HG03108 (cell line): ENCODE results near the gene ROGDI.

ENCODE experiments used
- ATAC-seq: cut with Tn5 transposase; IDR thresholded peaks from one replicate; pipeline ENCODE4 v1.9.1; 2021; ENCODE audit warnings: moderate library complexity; ENCODE audit not compliant: unreplicated experiment

ROGDI gene, protein sequence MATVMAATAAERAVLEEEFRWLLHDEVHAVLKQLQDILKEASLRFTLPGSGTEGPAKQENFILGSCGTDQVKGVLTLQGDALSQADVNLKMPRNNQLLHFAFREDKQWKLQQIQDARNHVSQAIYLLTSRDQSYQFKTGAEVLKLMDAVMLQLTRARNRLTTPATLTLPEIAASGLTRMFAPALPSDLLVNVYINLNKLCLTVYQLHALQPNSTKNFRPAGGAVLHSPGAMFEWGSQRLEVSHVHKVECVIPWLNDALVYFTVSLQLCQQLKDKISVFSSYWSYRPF

DNA sequence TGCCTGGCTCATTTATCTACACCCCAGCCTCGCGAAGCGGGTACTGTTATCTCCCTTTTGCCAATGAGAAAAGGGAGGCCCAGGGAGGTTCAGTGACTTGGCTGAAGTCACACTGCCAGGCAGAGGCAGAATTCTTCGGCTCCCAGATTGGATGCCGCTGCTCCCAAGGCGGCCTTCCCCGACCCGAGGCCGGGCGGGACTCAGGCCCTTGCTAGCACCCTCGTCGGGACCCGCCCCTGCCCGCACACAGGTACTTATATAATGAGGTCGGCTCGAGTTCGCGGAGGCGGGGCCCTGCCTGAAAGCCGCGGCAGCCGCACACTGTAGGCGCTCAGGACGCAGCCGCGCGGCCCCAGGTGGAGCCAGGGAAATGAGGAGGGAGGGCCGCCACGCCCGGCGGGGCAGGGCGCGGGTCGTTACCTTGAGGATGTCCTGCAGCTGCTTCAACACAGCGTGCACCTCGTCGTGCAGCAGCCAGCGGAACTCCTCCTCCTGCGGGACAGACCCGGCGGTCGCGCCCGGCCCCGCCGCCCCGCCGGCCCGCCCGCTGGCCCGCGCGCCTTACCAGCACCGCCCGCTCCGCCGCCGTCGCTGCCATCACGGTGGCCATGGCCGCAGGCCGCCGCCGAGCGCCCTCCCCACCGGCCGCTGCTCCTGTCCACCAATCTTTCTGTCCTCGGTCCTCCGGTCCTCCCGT lies at the start of gene ROGDI:
TSS of gene ROGDI (minus strand) at position 672 of the 697 bp plus-strand sequence. CDS start at position 610, 62 bp downstream.
- ATAC-seq = peak; percentile 44

DNA sequence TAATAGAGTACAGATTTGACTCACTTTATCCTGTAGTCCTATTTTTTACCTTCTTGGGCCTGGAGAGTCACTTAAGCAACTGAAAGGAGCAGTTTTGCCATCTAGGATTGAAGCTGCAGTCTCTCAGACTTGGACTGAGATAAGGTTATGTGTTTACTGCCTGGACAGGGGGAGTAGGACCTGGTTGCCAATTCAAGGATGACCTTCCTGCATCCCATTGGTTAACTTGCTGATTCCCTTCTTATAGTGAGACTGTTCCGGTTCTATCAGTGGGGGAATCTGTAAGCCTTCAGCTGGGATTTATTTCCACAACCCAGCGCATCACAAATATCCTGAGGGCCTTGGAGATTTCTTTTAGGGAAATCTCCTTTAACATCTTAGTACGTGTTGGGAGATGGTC lies 47.8 kb upstream of the ROGDI start:
- ATAC-seq = no peak

DNA sequence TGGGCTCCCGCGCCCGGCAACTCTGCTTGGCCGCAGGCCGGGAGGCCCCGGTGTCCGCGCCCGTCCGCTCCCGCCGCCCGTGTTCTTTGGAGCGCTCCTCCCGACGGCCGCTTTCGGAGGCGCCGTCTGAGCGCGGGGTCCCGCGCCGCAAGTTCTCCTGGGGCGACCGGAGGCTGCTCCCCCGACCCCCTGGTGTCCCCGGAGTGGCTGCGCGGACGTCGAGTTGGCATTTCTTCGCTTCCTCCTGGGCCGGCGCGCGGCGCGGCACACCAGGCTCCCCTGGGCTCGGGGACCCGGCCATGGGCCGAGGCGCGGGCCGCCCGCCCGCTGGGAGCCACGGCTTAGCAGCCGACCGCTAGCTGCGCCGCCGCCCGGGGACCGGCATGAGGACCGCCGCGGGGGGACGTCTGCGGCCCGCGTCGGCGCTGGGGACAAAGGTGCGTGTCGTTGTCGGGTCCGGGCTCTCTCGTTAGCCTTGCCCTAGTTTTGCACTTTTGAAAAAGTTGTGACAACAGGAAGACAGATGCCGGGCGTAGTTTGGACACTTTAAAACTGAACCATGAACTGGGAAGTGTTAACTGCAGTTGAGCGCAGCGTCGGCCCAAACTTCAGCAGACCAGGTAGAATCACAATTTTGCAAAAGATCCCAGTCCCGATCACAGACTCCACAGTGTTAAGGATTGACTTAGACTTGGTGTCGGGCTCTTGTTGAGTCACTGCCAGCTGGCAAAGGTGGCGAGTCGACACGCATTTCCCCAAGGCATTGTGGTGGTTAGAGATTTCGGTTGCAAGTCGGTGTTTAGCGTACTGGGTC lies 45.5 kb upstream of the ROGDI start:
- ATAC-seq = peak; percentile 10

DNA sequence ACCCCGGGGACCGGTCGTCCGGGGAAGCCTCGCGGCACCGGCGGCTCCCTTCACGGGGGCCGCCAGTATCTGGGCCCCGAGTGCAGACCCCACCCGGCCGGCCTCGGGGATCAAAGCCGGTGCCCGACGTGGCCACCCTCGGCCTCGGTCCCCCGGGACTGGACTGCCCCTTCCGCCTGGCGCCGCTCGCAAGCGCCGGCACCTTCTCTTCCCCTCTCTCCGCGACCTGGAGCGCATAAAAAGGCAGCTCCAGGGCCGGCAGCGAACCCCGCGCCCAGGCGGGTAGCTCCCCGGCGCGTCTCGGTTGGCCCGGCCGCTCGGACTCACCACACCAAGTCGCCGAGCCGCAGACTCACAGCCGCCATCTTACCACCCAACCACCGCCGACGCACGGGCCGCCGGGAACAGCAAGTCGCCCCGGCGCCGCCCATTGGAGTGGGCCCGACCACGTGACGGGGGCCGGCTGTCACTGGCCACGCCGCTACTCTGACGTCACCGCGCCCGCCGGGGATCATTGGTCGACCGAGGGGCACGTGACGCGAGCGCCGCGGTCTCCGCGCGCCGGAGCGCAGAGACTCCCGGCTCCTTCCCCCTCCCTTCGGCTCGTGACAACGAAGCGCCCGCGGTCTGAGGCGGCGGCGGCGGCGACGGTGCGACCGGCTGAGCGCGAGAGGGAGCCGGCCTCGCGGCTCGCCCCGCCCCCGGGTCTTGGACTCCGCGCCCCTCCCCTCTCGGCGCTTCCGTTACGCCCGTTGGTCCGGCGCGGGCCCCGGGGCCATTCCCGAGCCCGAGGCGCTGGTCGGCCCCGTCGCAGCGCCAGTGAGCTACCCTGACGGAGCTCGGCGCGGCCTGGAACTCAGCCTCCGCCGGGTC lies 44.7 kb upstream of the ROGDI start, which contains the start of the genes GLYR1 and UBN1:
TSS of gene GLYR1 (minus strand) at position 388 of the 873 bp plus-strand sequence. CDS start at position 365, 23 bp downstream.
TSS of gene UBN1 (plus strand) at position 581 of the 873 bp plus-strand sequence. CDS start 5,437 bp downstream, outside the sequence.
- peak; percentile 89 for ATAC-seq

DNA sequence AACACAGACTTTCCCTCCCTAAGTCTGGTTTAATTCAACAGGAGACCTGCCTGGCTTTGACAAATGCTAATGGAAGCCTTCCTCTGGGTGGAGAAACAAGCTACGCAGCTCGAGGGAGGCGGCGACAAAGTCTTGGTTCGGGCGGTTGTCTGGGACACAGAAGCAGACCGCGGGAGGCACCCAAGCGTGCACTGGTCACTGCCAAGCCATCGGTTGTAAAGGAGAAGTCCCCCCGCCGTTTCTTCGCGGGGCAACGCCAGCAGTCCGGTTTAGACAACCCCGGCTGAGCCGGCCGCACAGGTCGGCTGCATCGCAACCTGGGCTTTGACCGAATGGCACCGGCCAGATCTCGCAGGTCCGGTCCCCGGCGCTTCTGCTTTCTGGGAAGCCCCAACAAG lies 44.1 kb upstream of the ROGDI start:
- peak; percentile 9 for ATAC-seq

DNA sequence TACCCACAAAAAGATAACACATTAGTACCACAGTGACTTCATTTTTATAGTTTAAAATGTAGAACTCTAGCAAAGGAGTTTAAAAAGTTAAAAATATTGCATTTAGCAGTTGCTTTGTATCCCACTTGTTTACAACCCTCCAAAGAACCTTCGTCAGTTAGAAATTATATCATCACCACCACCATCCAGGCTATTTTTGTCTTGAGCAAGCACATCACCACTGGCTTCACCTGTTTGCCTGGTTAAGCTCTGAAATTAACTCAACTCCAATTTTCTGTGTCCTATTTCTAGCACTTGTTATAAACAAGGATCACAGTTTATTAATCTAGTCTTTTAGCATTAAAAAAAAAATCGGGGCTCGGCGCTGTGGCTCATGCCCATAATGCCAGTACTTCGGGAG lies 38.6 kb upstream of the ROGDI start:
- no peak for ATAC-seq

DNA sequence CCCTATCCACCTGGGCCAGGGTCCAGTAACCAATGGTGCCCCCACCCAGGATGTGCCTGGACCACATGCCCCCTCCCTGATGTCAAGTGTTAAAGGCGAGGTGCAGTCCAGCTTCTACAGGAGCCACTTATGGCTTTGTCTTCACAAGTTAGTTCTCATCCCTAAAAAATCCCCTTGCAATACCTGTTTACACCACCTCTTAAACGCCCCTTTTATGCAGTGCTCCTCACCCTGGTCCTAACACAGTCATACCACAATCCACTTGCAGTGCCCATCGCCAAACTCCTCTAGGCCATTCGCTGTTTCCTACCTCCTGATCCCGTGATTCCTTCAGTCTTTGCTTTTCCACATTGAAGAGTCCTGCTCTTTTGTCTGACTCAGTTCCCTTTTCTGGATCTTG lies 37.5 kb upstream of the ROGDI start:
- ATAC-seq = no peak

DNA sequence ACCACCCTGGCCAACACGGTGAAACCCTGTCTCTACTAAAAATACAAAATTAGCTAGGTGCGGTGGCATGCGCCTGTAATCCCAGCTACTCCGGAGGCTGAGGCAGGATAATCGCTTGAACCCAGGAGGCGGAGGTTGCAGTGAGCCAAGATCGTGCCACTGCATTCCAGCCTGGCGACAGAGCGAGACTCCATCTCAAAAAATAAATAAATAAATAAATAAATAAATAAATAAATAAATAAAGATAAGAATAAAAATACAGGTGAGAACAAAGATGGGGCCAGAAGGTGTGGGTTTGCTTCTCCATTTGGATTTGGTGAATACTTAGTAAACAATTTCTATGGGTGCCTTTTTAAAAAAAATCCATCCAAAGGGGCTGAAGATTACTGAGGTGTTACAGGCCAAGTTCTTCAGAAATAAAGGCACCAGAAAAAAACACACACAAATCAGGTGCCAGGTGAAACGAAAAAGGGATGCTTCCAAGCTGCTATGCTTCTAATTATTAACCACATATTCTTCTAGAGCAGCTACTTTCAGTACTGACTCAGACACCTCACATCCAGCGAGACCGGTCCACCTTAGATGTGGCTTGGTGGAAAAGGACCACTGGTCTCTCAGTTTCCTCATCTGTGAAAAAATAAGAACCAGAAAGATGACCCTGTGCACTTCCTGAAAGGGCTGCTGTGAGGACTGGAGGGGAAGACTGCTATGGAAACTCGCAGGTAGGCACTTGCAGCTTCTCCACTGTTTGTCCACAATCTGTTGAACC lies 35.5 kb upstream of the ROGDI start:
- no peak for ATAC-seq

DNA sequence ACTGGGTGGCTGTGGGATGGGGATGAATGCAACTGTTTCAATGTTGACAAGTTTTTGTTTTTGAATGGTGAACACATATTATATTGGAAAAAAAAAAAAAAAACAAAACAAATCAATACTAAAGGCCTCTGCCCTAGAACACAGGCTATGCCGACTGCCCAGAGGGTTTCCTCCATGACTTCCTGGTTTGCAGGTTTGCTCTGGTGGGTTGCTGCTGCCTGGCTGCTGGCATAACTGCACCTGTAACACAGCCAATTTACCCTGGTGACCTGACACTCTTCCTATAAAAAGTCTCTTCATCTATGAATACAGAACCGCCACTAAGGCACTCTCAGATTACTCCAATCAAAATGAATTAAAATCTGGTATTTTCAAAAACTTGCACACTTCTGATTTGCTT lies 34.3 kb upstream of the ROGDI start:
- no peak for ATAC-seq

DNA sequence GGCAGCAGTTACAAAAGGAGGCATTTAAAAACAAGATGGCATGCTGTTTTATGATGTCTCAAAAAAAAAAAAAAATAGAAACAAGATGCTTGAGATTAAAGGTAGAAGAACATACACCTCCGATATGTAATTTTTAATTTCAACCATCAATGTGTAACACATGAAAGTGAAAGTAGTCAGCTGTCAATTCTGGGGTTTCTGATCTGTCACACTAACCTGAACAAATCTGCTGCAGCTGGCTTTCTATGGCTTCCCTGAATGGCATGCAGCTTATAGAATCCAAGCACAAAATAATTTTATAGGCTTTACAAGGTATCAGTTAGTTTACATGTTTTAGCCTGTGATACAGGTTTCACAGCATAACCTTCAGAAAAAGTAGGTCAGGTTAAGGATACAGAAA lies 31.2 kb upstream of the ROGDI start:
- ATAC-seq = no peak

DNA sequence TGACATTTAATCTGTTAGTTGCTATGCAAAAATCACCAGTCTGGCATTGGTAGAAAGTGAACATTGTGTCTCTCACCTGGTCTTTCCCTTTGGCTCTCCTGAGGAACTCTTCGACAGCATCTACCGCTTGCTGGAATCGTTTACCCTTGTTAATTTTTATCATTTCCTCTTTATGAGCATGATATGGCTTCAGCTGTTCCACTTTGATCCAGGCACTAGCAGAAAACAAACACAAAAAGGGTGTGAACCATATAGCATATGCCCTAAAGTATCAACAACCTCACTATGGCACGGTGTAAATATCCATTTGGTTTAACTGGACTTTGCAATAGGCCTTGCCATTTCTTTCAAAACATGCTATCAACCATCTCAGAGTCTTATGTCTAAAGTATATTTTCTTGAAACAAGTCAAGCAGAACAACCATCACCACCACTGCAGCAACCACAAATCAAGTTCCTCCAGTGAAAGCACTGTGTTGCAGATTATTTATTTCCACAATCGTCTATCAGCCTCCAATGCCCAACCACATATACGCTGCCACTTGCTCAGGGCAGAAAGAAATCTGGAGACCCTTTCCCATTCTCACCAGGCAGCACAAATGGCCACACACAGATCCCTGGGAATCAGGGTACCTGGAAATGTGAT lies 30.4 kb upstream of the ROGDI start:
- no peak for ATAC-seq

DNA sequence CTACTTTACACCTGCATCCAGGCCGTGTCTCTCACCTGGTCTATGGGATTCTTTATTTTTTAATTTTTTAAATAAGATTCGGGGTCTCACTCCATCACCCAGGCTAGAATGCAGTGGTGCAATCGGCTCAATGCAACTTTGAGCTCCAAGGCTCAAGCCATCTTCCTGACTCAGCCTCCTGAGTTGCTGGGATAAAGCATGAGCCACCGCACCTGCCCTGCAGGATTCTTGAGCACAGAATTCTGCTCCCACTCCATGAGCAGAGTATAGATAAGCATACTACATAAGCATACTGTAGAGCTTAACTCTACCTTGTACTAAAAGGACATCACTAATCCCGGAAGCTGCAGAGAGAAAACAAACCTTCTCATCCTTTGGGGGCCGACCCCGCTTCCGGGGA lies 29.2 kb upstream of the ROGDI start:
- no peak for ATAC-seq

DNA sequence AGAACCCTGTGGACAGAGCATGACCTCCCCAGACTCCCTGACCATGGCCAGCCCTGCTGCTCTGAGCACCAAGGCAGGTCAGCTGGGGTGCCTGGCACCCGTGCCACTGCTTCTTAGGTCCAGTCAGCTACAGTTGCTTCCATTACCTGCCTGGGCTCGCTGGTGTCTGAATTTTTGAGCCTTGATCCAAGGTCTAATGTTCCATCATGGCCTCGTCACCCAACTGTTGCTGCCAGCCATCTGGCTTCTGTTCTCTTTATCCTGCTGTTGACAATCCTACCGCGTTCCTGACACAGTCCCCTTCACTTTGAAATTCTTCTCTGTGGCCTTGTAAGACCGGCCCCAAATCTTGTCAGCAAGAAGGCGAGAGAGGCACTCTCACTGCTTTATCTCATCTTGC lies 28.0 kb upstream of the ROGDI start:
- ATAC-seq = no peak

DNA sequence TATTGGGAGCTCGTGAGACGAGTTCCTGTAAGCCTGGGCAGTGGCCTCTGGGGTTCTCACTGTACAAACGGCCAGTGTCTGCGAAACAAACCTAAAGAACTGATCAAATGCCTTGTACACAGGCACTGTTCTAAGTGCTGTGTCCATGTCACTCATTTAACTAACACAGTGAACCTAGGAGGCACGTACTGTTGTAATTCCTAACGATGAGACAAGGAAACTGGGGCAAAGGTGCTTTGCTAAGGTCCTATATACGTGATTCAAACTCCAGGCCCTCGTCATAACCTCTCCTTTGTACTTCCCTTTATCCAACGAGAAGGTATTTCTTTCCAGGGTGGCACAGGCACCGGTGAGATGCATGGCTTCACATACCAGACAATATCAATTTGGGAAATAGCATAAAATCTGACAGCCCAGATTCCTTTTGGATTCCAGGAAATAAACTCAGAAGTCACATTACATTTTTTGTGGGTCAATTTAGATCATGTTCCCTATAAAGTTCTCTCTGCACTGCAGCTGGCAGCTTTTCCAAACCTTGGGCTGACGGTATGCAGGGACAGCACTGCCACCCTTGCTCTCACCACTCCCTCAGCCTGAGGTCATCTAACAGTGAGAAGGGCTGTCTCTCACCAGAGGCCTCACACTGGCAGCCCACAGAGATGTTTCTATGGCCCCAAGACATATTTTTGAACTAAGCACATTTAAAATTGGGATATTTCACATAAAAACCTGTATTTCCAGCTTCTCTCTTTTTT lies 26.3 kb upstream of the ROGDI start:
- no peak for ATAC-seq

DNA sequence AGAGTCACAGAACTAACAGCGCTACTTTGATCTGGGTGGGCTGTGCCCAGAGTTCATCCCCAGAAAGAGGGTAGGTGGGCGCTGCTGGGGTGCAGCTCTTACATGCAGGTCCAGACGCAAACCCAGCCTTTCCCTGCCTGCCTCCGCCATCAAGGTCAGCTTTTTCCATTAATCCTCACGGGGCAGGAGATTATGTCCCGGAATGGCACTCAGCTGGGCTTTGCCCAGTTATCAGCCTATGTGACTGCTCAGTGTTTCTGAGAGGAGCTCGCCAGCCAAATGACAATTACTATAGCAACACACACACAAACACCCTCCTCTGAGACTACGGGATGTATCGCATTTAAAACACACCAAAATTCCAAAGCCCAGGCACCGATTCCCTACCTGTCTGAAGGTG lies 24.5 kb upstream of the ROGDI start:
- ATAC-seq = no peak

DNA sequence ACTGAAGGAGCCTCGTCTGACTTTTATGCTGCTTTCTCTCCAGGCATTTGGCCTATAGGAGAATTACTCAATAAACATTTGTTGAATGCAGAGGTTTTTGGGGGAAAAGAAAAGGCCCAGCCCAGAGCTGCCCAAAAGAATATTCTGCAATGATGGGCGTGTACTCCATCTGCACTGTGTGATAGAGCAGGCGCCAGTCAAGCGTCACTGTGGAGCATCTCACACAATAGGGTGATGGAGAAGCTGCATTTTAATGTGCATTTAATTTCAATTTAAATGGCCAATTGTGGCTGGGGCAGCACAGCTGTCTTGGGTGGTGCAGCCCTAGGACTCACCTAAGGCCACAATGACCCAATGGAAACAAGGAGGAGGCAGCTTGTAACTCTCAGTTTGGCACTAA lies 24.1 kb upstream of the ROGDI start:
- no peak for ATAC-seq

DNA sequence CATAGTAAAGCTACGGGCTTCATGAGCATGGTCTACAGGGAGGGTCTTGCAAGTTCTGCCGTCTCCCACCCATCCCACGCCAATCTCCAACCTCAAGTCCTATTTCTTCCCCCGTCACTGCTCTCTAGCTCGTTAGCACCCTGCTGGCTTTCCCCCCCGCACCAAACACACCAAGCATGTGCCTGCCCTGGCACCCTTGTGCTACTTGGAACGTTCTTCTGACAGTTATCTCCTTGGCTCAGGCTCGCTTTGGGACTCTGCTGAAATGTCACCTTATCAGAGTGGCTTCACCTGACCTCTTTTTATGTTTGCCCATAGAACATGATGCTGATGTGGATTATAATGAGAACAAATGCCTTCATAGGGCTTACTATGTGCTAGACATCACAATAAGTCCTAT lies 22.8 kb upstream of the ROGDI start:
- no peak for ATAC-seq

DNA sequence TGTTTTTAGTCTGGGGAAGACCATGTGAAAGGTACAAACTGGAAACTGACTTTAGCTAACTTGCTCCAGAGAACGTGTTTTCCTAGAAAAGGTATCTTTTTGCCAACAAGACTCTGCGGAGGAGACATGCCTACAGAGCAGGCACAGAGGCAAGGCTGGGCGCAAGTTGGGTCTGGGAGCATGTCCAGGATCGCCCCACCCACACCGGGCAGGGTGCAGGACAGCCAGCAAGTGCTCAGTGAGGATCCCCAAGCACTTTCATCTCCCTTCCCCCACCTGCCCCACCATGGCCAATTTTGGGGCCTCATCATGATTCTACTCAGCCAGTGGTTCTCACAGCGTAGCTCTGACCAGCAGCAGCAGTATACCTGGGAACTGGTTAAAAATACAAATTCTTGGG lies 18.2 kb upstream of the ROGDI start:
- no peak for ATAC-seq
